ENCODE measurements around the gene CLEC17A. TPM values are rescaled to one million over a fixed set of nuclear protein-coding genes. Genes with fewer than 3 reads are reported as not detected.

CLEC17A gene
- total RNA-seq, 1 donor from 2014 or later, result not detected

- H3K27me3 Mint-ChIP-seq, result no peaks in the 10 kb centered on the region
- H3K27ac Mint-ChIP-seq, result no peak overlapping the region
- peaks cover 7% of the 10 kb centered on the region for H3K36me3 Mint-ChIP-seq (ENCODE audit: insufficient read depth)
- DNase-seq (ENCODE audit: low spot score, unreplicated experiment), result no peak
- no peaks in the 10 kb centered on the region for H3K9me3 Mint-ChIP-seq (ENCODE audit: low read depth)
- no peak for TF ChIP-seq CTCF (IDR thresholded peaks at IDR 0.05; ENCODE audit: unreplicated experiment)
- H3K4me3 Mint-ChIP-seq (ENCODE audit: low read depth), result no peak overlapping the region
- no peaks in the 10 kb centered on the region for H3K4me1 Mint-ChIP-seq (ENCODE audit: low read depth)
These were observed 17.6 kb upstream of the CLEC17A start for GRCh38 chr19:14565298-14565679.

DNA sequence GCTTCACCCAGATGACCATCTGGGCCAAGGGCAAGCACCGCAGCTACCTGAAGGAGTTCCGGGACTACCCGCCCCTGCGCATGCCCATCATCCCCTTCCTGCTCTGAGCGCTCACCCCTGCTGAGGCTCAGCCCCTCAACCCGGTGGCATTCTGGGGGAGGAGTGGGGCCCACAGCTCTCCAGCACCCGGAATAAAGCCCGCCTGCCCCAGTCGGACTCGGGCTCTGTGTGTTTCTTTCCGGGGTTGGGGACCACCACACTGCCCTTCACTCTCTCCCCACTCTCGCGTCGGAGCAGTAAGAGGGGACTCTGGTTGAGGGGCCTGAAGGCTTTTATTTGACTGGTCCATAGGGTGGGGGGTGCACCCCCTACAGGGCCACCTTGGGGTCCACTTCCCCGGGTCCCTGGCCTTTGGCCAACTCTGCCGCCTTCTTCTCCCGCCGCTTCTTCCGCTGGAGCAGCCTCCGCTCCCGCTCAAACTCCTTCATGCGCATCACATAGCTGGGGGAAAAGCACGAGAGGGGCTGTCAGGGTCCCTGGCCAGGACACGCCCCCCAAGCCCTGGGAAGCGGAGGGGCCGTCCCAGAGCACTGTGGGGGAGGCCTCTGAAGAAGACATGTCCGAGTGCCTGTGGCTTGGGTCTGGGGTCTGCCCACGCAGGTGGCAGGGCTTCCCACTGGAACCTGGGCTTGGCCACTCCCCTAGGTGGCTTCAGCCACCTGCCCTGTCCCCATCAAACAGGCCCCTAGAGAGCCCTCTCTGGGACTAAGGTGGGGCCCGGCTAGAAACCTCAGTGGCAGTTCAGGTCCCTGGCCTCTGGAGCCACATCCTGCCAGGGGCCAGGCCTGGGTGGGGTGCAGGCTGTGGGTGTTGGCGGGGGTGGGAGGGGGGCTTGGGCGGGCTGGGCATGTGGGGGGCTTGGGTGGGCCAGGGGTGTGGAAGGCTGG, 16.8 kb upstream of the CLEC17A start:
- no peak overlapping the region for H3K27ac Mint-ChIP-seq
- H3K36me3 Mint-ChIP-seq (ENCODE audit: insufficient read depth), result peaks cover 7% of the 10 kb centered on the region
- no peak overlapping the region for H3K4me3 Mint-ChIP-seq (ENCODE audit: low read depth)
- peaks cover 2% of the 10 kb centered on the region for H3K4me1 Mint-ChIP-seq (ENCODE audit: low read depth)
- DNase-seq (ENCODE audit: low spot score, unreplicated experiment), result no peak
- H3K9me3 Mint-ChIP-seq (ENCODE audit: low read depth), result no peaks in the 10 kb centered on the region
- TF ChIP-seq CTCF (IDR thresholded peaks at IDR 0.05; ENCODE audit: unreplicated experiment), result no peak
- H3K27me3 Mint-ChIP-seq, result no peaks in the 10 kb centered on the region

DNA sequence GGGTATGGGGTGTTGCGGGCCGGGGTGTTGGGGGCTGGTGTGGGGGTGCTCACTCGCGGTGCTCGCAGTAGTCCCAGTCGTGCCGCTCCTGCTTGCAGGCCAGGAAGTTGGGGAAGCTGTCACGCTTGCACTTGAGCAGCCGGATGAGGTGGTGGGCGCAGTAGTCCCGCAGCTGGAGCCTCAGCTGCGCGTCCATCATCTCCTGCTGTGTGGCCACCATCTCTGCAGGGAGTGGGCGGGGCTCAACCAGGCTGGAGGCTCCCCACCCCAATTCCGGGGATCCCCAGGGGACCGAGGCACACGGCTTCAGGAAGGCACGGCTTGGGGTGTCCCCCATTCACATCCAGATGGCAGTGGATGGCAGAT, 16.2 kb upstream of the CLEC17A start:
- peaks cover 5% of the 10 kb centered on the region for H3K4me1 Mint-ChIP-seq (ENCODE audit: low read depth)
- no peak overlapping the region for H3K27ac Mint-ChIP-seq
- H3K4me3 Mint-ChIP-seq (ENCODE audit: low read depth), result no peak overlapping the region
- no peak for DNase-seq (ENCODE audit: low spot score, unreplicated experiment)
- H3K36me3 Mint-ChIP-seq (ENCODE audit: insufficient read depth), result peaks cover 7% of the 10 kb centered on the region
- TF ChIP-seq CTCF (IDR thresholded peaks at IDR 0.05; ENCODE audit: unreplicated experiment), result no peak
- no peaks in the 10 kb centered on the region for H3K27me3 Mint-ChIP-seq
- no peaks in the 10 kb centered on the region for H3K9me3 Mint-ChIP-seq (ENCODE audit: low read depth)

DNA sequence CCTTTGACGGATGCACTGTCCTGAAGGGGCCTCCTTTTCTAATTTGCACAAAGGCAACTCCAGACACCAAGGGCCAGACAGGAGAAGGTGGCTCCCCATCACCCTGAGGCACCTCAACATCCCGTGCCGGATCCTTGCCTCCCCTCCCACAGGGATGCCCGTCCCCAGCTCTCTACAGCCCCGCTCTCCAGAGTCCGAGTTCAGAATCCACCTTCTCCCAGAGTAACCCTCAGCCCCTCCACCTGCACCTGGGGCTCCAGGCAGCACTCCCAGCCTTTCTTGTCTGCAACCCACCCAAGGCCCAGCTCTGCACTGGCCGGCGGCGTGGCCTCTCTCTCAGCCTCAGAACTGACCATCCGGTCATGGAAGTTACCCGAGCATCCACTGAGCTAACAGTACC, 15.8 kb upstream of the CLEC17A start:
- Mint-ChIP-seq H3K4me3 (ENCODE audit: low read depth) (no peak overlapping the region), H3K27ac (no peak overlapping the region), H3K4me1 (ENCODE audit: low read depth) (peaks cover 5% of the 10 kb centered on the region)

More for the DNA sequence above, 15.8 kb upstream of the CLEC17A start:
- DNase-seq (ENCODE audit: low spot score, unreplicated experiment), result no peak
- Mint-ChIP-seq H3K36me3 (ENCODE audit: insufficient read depth) (peaks cover 7% of the 10 kb centered on the region), H3K27me3 (no peaks in the 10 kb centered on the region), H3K9me3 (ENCODE audit: low read depth) (no peaks in the 10 kb centered on the region)
- TF ChIP-seq CTCF (IDR thresholded peaks at IDR 0.05; ENCODE audit: unreplicated experiment), result no peak
